GM19463 (cell line): ENCODE measurements around the gene CLCN5.

Source experiments
- ATAC-seq: cut with Tn5 transposase; IDR thresholded peaks from one replicate; pipeline ENCODE4 v1.9.1; 2021; ENCODE audit warnings: mild to moderate bottlenecking, moderate library complexity; ENCODE audit not compliant: unreplicated experiment

CLCN5 gene

DNA sequence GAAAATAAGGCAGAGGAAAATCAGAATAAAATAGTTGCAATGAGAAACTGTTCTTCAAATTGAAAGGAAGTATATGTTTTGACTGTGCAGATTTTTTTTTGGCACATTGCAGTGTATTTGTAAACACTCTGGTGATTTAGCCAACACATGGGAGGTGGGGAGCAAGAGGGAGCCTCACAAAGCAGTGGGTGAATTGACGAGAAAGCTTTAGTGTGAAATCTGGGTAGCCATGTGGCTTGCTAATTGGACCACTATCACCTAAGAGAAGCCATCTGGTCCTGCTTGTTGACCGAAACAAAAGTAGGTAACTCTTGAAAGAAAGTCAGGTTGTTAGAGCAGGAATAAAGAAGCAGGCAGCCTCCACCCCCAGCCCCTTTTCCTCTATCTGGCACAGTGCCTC is 10.4 kb downstream of the CLCN5 start:
- ATAC-seq: no peak

DNA sequence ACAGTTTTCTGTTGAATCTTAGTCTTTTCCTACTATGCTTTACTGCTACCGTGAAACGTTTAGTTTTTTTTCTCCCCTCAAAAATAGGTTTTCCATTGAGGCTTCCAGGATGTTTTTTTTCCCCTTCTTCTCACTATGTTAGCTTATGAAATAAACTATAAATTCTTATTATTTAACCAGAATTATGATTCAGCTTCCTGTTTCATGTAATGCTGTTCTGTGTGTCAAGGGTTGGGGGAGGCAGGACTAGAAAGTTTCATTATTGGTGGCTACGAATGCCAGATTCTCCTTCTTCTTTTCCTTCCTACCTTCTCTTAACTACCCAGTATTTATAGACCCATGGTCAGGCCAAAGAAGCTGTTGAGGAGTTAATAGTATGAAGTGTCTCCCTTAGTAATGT is 11.8 kb downstream of the CLCN5 start:
- ATAC-seq: no peak

DNA sequence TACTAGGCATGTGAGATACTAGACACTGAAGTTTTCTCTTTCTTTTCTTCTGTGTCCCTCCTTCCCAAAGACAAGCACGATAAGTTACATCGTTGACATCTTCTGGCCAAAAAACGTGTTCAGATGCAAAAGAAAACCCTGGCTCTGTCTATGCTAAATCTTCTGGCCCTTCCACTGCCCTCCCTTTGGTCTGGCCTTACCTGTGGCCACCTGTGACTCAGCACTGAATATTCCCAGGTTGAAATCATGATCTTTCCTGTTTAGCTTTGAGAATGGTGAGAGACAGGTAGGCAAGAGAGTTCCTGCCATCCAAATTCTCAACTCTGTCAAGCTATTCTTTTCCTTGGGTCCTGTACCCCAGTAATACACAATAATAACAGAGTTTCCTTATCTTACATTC is 12.3 kb downstream of the CLCN5 start:
- no peak for ATAC-seq

GRCh38 chrX:49947781-49948180 is 25.4 kb downstream of the CLCN5 start:
- ATAC-seq: no peak

DNA sequence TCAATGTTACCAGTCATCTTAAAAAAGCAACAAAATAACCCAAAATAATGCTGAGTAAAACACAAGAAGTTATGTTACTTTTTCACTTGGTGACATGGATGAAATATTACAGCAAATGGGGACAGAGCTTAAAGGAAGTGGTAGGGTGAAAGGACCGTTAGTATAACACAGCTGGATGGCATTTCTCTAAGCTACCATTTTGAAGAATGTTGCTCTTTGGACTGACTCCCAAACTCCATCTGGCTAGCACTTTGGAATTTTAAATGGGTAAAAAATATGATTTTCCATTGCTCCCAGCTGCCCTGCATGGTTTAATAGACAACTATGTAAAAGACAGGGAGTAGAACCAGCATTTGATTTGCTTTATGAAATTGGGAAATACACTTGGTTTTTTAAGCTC is 27.6 kb downstream of the CLCN5 start:
- no peak for ATAC-seq

- ATAC-seq: no peak
Measured at GRCh38 chrX:49951524-49952193, 29.3 kb downstream of the CLCN5 start.

GRCh38 chrX:49956313-49956712 is 33.9 kb downstream of the CLCN5 start:
- no peak for ATAC-seq

DNA sequence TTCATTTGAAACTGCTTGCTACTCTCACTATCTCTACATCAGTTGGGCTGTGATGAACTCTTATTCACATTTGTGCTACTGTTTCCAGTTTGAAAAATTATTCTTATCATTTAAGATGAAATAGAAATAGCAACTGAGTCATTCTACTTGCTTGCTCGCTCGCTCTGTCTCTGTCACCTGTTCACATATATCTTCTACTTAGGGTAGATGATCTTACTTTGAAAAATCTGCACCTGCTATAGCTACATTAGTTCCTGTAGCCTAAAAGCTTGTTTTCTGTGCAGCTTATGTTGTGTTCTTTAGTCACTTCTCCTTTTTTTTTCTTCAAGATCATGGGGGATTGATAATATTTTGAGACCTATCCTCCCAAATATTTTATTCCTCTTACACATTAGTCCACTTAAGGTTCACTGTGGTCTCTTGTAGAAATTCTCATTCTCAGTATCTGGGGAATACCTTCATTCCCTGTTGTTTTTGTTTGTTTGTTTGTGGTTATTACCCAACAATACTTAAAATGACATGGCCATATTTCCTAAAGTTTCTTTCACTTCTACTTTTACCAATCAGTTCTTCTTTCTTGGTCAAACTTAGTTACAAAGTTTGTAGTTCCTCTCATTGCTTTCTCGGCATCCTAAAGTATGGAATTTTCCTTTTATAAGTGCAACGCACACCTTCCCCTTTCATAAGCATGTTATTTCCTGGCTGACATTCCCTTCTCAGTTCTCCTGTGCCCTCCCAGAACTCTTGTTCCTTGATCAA is 36.5 kb downstream of the CLCN5 start:
- no peak for ATAC-seq

GRCh38 chrX:49959602-49960001 is 37.2 kb downstream of the CLCN5 start:
- ATAC-seq: no peak

DNA sequence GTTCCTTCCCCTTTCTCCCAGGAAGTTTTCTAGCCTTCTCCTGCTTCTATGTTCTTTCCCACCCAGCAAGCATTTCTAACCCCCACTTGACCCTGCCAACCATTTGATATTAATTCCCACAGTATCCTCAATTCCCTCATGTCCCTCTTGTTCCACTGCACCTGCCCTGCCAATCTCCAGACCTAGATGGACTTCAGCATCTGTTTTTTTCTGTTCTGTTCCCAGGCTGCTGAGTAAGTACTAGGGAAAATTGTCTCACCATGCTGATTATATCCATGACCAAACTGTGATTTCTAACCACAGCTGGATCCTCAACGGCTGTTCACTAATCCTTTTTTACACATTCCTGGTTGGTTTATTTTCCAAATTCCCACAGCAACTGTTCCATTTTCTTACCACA is 37.7 kb downstream of the CLCN5 start:
- no peak for ATAC-seq

- no peak for ATAC-seq
Measured at GRCh38 chrX:49970674-49971073, 48.3 kb downstream of the CLCN5 start.

DNA sequence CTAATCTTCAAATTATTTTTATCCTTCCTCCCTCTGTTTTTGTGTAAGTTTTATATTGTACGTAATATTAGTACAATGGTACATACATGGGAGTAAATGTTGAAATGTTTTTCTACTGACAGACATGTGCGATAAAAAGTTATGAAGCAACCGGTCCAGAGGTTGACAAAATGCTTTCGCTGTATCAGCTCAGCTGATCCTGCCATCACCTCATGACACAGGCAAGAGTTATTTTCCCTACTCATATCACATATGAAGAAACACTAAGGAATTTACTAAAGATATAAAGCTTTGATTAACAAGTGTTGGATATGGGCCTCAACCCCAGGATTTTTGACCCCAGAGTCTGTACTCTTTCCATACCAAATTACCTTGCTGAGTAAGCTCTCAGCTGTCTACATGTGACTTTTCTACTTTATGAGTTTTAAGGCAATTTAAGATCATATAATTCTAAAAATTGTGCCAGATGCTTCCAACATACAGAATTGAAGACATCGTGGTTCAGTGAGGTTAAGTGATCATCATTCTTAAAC is 50.0 kb downstream of the CLCN5 start:
- no peak for ATAC-seq

DNA sequence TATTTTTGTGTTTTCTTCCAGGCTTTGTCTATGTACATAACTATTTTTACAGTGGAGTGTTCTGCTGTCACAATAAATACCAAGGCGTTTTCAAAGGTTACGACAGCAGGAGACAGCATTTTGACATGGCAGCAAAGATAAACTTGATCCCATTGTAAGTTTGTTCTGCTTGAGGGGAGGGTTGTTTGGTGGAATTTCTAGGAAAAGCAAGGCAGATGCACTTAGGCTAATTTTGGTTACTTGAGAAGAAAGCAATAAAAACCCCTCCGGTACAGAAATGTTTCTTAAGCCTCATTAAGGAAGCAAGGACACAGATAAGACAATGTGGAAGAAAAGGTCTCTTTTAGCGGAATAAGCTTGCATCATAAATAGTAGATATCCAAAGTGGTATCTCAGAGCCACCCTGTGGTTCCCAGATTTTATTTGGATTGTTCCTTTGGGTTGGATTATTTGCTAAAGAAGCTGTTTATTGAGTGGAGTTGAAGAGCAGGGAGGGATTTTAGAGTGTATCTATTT is 54.3 kb downstream of the CLCN5 start:
- no peak for ATAC-seq

GRCh38 chrX:49977319-49978090 is 55.1 kb downstream of the CLCN5 start:
- no peak for ATAC-seq

DNA sequence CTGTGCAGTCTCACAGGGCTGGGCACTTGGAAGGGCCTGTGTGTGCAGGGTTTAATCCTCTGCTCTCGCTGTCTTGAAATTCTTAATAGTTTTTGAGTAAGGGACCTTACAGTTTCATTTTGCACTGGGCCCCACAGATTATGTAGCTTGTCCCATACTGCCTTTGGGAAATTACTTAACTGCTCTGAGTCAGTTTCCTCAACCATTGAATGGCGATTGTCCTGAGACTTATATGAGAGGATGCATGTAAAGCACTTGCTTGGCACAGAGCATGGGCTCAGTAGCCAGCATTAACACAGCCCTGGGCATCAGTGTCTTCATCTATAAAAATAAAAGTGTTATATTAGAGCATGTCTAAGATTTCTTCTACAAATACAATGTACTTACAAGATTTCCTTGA is 55.8 kb downstream of the CLCN5 start:
- no peak for ATAC-seq

- ATAC-seq: no peak
Measured at GRCh38 chrX:49986058-49986457, 63.7 kb downstream of the CLCN5 start.

DNA sequence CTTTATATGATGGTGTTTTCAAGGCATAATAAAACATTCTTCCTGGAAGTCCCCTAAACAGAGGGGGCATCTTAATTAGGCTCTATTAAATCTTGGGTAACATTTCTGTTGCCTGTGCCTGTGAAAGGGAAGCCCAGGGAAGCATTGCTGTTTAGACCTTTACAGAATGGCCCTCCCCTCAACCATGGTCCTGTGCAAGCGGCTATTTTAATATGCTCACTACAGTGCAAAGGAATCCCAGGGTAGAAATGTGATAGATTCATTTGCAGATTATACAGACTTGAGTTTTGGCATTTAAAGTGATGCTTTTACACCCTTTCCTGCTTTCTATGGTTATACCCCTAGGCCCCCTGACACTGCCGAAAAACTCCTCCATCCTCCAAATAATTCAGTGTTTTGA is 65.3 kb downstream of the CLCN5 start:
- no peak for ATAC-seq

- ATAC-seq: no peak
Measured at GRCh38 chrX:49988143-49988542, 65.7 kb downstream of the CLCN5 start.

GRCh38 chrX:49991758-49992157 is 69.4 kb downstream of the CLCN5 start:
- no peak for ATAC-seq

DNA sequence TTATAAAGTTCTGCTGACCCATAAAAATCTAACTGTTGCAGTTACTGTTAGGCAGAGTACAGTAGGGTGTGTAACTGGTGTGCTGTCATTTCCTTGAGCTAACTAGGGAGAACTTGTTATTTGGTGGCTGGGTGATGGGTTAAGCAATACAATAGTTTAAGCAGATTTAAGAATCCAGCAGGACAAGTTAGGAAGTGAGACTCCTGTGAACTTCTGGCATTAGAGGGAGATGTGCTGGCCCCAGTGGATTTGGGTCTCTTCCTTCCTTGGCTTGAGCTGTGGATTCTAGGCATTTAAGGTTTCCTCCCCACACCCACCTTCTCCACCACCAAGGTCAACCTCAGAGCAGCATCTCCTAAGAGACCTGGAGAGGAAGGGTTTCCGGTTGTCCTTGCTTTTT is 70.5 kb downstream of the CLCN5 start:
- no peak for ATAC-seq

GRCh38 chrX:49993661-49994060 is 71.3 kb downstream of the CLCN5 start:
- no peak for ATAC-seq
